Measurements from ENCODE around the gene EXOC6B. TPM values are rescaled to one million over a fixed set of nuclear protein-coding genes. Genes with fewer than 3 reads are reported as not detected.

Gene EXOC6B
- total RNA-seq, 4 donors from 2014 or later: 22.6 to 47.3 (median 32.5) TPM

DNA sequence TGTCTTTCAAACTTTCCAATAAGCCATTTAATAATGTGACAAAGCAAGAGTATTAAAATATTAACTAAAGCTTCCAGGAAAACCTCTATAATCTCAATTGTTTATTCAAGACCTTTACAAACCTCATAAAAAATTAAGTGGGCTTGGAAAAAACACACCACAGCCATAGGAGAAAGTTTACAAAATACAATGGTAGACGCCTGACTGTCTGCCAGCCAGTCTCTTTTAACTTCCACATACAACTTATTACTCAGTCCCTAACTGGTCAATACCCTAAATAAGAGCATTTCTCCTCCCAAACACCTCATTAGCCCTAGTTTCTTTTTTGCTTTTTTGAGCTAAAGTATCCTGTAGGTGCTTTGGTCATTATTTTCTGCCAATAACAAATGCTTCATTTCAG is 430.7 kb downstream of the EXOC6B start:
- DNase-seq: no peak
- TF ChIP-seq, protein P1, sequence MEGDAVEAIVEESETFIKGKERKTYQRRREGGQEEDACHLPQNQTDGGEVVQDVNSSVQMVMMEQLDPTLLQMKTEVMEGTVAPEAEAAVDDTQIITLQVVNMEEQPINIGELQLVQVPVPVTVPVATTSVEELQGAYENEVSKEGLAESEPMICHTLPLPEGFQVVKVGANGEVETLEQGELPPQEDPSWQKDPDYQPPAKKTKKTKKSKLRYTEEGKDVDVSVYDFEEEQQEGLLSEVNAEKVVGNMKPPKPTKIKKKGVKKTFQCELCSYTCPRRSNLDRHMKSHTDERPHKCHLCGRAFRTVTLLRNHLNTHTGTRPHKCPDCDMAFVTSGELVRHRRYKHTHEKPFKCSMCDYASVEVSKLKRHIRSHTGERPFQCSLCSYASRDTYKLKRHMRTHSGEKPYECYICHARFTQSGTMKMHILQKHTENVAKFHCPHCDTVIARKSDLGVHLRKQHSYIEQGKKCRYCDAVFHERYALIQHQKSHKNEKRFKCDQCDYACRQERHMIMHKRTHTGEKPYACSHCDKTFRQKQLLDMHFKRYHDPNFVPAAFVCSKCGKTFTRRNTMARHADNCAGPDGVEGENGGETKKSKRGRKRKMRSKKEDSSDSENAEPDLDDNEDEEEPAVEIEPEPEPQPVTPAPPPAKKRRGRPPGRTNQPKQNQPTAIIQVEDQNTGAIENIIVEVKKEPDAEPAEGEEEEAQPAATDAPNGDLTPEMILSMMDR (IDR thresholded peaks at IDR 0.05): no peak
- TF ChIP-seq POLR2A (IDR thresholded peaks at IDR 0.05): no peak
- H3K27ac ChIP-seq: no peak overlapping the region
- H3K9me3 ChIP-seq: no peaks in the 10 kb centered on the region
- 91 to 98% methylated on average over 1 of the region's 1 CpG for WGBS, 2 donors
- no peaks in the 10 kb centered on the region for H3K36me3 ChIP-seq
- H3K4me1 ChIP-seq: no peaks in the 10 kb centered on the region
- H3K4me3 ChIP-seq (replicated peaks in 1 of 3): no peak overlapping the region
- intact Hi-C loops (cut with DNase I): no loop called here
- H3K27me3 ChIP-seq: no peaks in the 10 kb centered on the region

DNA sequence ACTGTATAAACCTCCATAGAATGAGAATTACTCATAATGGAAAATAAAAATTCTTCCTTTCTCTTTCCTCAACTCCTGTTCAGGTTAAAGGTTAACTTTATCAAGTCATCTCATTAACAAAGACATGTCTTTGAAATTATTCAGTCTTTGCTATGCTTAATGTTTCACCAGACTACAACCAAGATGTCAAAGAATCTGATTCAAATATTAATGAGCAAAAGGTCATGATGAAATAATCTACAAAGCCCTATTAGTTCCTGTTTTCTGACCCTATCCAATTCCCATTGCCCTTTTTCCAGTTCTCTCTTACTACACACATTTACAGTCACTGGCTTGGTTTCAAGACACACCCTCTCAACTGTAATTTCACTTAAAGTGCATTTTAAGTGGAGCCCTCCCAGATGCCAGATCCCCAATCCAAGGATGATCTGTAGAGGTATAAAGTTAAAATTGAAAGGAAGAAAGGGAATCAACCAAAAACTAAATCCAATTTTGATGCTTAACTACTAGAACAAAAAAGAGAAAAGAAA is 431.2 kb downstream of the EXOC6B start:
- Histone ChIP-seq H3K4me3 (replicated peaks in 1 of 3) (no peak overlapping the region), H3K36me3 (no peaks in the 10 kb centered on the region), H3K4me1 (no peaks in the 10 kb centered on the region), H3K9me3 (no peaks in the 10 kb centered on the region), H3K27me3 (no peaks in the 10 kb centered on the region), H3K27ac (no peak overlapping the region)
- DNase-seq: no peak
- intact Hi-C loops (cut with DNase I): no loop called here
- TF ChIP-seq, protein P1 (IDR thresholded peaks at IDR 0.05): no peak
- no peak for TF ChIP-seq POLR2A (IDR thresholded peaks at IDR 0.05)

DNA sequence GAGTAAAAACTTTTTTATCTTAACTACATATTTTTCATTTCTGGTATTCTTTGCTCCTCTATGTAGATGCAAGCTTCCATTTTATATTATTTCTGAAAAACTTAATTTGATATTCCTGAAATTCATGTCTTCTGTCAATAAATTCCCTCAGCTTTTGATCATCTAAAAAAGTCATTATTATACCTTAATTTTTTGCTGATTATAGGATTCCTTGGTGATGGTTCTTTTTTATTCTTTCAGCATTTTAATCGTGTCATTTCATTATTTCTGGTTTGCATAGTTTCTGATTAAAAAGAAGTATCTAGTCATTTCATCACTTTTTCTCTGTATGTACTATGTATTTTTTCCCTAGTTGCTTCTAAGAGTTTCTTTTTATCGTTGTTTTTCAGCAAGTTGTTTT is 436.4 kb downstream of the EXOC6B start:
- TF ChIP-seq, protein P1 (IDR thresholded peaks at IDR 0.05): no peak
- Histone ChIP-seq H3K27me3 (no peaks in the 10 kb centered on the region), H3K4me1 (no peaks in the 10 kb centered on the region), H3K27ac (no peak overlapping the region), H3K36me3 (no peaks in the 10 kb centered on the region), H3K4me3 (replicated peaks in 1 of 3) (no peak overlapping the region), H3K9me3 (no peaks in the 10 kb centered on the region)
- DNase-seq: no peak
- WGBS, 2 donors: 92 to 96% methylated on average over 2 of the region's 2 CpGs
- intact Hi-C loops (cut with DNase I): no loop called here

DNA sequence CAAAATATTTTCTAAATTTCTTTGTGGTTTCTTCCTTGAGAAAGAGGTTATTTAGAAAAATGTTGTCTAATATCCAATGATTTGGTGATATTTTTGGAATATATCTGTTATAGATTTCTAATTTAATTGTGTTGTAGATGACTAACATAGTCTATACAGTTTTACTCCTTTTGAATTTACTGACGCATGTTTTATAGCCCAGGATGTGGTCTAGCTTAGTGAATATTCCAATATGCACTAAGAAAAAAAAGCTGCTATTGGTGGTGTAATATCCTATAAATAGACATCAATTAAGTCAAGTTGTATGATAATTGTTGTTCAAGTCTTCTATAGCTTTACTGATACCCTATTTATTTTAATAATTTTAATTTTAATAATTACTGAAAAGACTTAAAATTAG is 437.6 kb downstream of the EXOC6B start:
- WGBS, 2 donors: 92 to 96% methylated on average over 1 of the region's 1 CpG
- no peak overlapping the region for H3K4me3 ChIP-seq (replicated peaks in 1 of 3)
- H3K27ac ChIP-seq: no peak overlapping the region
- DNase-seq: no peak
- TF ChIP-seq, protein P1 (IDR thresholded peaks at IDR 0.05): no peak
- no peak for TF ChIP-seq POLR2A (IDR thresholded peaks at IDR 0.05)
- no peaks in the 10 kb centered on the region for H3K27me3 ChIP-seq
- no peaks in the 10 kb centered on the region for H3K4me1 ChIP-seq
- H3K9me3 ChIP-seq: no peaks in the 10 kb centered on the region
- H3K36me3 ChIP-seq: no peaks in the 10 kb centered on the region
- intact Hi-C loops (cut with DNase I): no loop called here

DNA sequence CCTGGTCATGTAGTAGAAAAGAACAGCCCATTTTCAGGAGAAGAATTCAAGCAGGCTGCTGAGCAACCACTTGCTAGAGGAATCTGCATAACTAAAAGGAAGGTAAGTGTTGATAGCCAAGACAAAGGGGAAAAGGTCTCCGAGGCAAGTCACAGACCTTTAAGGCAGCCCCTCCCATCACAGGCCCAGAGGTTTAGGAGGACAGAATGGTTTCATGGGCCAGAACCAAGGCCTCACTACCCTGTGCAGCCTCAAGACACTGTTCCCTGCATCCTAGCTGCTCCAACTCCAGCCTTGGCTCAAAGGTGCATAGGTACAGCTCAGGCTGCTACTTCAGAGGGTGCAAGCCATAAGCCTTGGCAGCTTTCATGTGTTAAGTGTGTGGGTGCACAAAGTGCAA is 439.5 kb downstream of the EXOC6B start:
- Histone ChIP-seq H3K4me1 (no peaks in the 10 kb centered on the region), H3K4me3 (replicated peaks in 1 of 3) (no peak overlapping the region), H3K27ac (no peak overlapping the region), H3K36me3 (no peaks in the 10 kb centered on the region), H3K27me3 (no peaks in the 10 kb centered on the region), H3K9me3 (no peaks in the 10 kb centered on the region)
- no peak for TF ChIP-seq POLR2A (IDR thresholded peaks at IDR 0.05)
- TF ChIP-seq, protein P1 (IDR thresholded peaks at IDR 0.05): no peak
- 91 to 95% methylated on average over 1 of the region's 1 CpG for WGBS, 2 donors
- no peak for DNase-seq
- intact Hi-C loops (cut with DNase I): no loop called here
